GM18520 (cell line): ENCODE measurements around the gene SLC25A48.

Experiments used
- ATAC-seq: cut with Tn5 transposase; IDR thresholded peaks from one replicate; pipeline ENCODE4 v1.9.1; 2021; ENCODE audit not compliant: unreplicated experiment

Gene SLC25A48

GRCh38 chr5:135834639-135835529 lies at the start of gene SLC25A48:
Gene SLC25A48, plus strand, starts transcription at chr5:135834663. Its CDS starts 185 bp downstream, at chr5:135834848.
- ATAC-seq = no peak

- ATAC-seq = no peak
Measured at GRCh38 chr5:135800656-135801055, 33.8 kb upstream of the SLC25A48 start.

GRCh38 chr5:135810188-135810943 lies 24.1 kb upstream of the SLC25A48 start:
- ATAC-seq = no peak

GRCh38 chr5:135811007-135811406 lies 23.5 kb upstream of the SLC25A48 start:
- no peak for ATAC-seq

GRCh38 chr5:135813758-135814157 lies 20.7 kb upstream of the SLC25A48 start:
- no peak for ATAC-seq

GRCh38 chr5:135814316-135814715 lies 20.1 kb upstream of the SLC25A48 start:
- ATAC-seq = no peak

GRCh38 chr5:135814812-135815211 lies 19.7 kb upstream of the SLC25A48 start:
- ATAC-seq = no peak

- ATAC-seq = no peak
Measured at GRCh38 chr5:135821061-135821801, 13.2 kb upstream of the SLC25A48 start.

- no peak for ATAC-seq
Measured at GRCh38 chr5:135821802-135822201, 12.7 kb upstream of the SLC25A48 start.

GRCh38 chr5:135822286-135822685 lies 12.2 kb upstream of the SLC25A48 start:
- ATAC-seq = no peak

- no peak for ATAC-seq
Measured at GRCh38 chr5:135822959-135823358, 11.5 kb upstream of the SLC25A48 start.

GRCh38 chr5:135823881-135824280 lies 10.6 kb upstream of the SLC25A48 start:
- ATAC-seq = no peak

- ATAC-seq = no peak
Measured at GRCh38 chr5:135824541-135825041, 9.9 kb upstream of the SLC25A48 start.

- no peak for ATAC-seq
Measured at GRCh38 chr5:135825373-135826220, 8.9 kb upstream of the SLC25A48 start.

- no peak for ATAC-seq
Measured at GRCh38 chr5:135826221-135826525, 8.3 kb upstream of the SLC25A48 start.

GRCh38 chr5:135826994-135827671 lies 7.3 kb upstream of the SLC25A48 start:
- no peak for ATAC-seq

GRCh38 chr5:135827965-135828781 lies 6.3 kb upstream of the SLC25A48 start:
- ATAC-seq = no peak

- ATAC-seq = no peak
Measured at GRCh38 chr5:135828782-135829127, 5.7 kb upstream of the SLC25A48 start.

GRCh38 chr5:135829179-135829578 lies 5.3 kb upstream of the SLC25A48 start:
- no peak for ATAC-seq
